ENCODE results near the gene DCBLD1.

DNA sequence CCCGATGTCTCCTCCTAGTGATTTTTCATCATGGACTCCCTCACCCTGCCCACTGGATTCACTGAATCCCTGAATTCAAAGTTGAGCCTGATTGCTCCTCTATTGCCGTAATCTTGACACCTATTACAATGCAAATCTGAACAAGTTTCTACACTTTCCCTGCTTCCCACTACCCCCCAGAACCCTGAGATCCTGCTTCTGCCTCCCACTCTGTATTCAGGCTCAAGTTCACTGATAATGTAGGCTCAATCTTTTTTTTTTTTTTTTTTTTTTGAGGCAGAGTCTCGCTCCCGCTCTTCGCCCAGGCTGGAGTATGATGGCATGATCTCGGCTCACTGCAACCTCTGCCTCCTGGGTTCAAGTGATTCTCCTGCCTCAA lies 3.6 kb upstream of the DCBLD1 start:
- TF ChIP-seq EZH2phosphoT487 (IDR thresholded peaks at IDR 0.05; ENCODE audit: insufficient read depth, low read depth) (no peak), EZH2 (IDR thresholded peaks at IDR 0.05; ENCODE audit: insufficient read depth, poor library complexity, severe bottlenecking) (no peak)

Measured in GM23248 (cell line).